ENCODE data around the gene ITGAV. TPM values are rescaled to one million over a fixed set of nuclear protein-coding genes. Genes with fewer than 3 reads are reported as not detected.

Gene ITGAV
- total and polyA plus RNA-seq, 4 donors = 6.6 to 31.3 (median 12.0) TPM

DNA sequence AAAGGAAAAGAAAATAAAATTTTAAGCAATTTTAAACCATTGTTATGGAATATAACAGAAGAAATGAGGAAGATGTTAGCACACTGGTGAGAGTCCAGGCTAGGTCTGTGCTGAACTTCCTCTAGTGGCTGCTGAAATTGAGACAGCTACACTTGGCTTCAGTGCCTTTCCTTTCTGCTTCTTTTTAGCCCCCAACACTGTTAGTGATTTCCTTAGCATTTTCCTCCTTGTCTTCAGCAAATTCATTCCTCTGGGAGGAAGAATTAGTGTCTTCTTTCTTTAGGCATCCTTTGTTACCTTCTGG is 47.6 kb downstream of the ITGAV start:
- Histone ChIP-seq H3K9ac (ENCODE audit: low read depth in 1 of 2, low read length in 2 of 2) (no peak overlapping the region), H3K27ac (ENCODE audit: low read depth in 1 of 2, low read length in 2 of 2) (no peak overlapping the region), H3K4me3 (ENCODE audit: low read depth in 1 of 3, low read length in 3 of 3) (no peak overlapping the region), H3K27me3 (ENCODE audit: control insufficient read depth in 4 of 4, insufficient read depth in 4 of 4, low read length in 3 of 4) (no peaks in the 10 kb centered on the region), H3K9me3 (ENCODE audit: control insufficient read depth in 4 of 4, low read length in 3 of 4) (no peaks in the 10 kb centered on the region), H3K36me3 (ENCODE audit: control insufficient read depth in 4 of 4, insufficient read depth in 3 of 4, low read depth in 1 of 4, low read length in 3 of 4) (peaks cover 0 to 4% (median 2%) of the 10 kb centered on the region in 4 donors), H3K4me1 (ENCODE audit: control insufficient read depth in 4 of 4, insufficient read depth in 4 of 4, low read length in 3 of 4) (no peaks in the 10 kb centered on the region)
- DNase-seq (ENCODE audit: low spot score) = no peak
- TF ChIP-seq HNF4G (IDR thresholded peaks at IDR 0.05) (no peak), RAD21 (IDR thresholded peaks at IDR 0.05) (no peak), TAF1 (conservative IDR thresholded peaks at IDR 0.05) (no peak), NR2F2 (IDR thresholded peaks at IDR 0.05) (no peak), FOXA1 (IDR thresholded peaks at IDR 0.05) (no peak), GABPA (IDR thresholded peaks at IDR 0.05 in 1 of 2, conservative IDR thresholded peaks at IDR 0.05 in 1 of 2) (no peak), JUND (IDR thresholded peaks at IDR 0.05) (no peak), YY1 (IDR thresholded peaks at IDR 0.05) (no peak), FOXA2 (IDR thresholded peaks at IDR 0.05) (no peak), EGR1 (IDR thresholded peaks at IDR 0.05; ENCODE audit: low read depth in 2 of 2) (no peak), SP1 (IDR thresholded peaks at IDR 0.05) (no peak), RXRA (IDR thresholded peaks at IDR 0.05) (no peak), HNF4A (conservative IDR thresholded peaks at IDR 0.05) (no peak)
- TF ChIP-seq, protein P1, sequence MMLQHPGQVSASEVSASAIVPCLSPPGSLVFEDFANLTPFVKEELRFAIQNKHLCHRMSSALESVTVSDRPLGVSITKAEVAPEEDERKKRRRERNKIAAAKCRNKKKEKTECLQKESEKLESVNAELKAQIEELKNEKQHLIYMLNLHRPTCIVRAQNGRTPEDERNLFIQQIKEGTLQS (IDR thresholded peaks at IDR 0.05) = no peak

DNA sequence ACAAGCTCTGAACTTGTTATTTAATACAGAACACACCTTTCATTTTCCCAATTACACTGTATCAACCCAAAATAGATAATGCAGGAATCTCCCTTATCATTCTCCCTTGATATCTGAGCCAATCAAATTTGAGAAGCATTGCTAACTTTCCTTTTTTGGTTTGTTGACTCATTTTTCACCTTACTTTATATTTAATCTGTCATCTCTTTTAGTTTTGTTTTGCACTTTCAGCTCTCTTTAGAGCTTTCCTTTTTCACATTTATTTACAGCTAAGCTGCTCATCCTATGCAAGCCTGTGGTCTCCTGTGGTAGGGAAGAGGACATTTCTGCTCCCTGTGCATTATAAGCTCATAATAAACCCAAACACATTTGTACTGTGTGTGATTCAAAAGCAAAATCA is 50.1 kb downstream of the ITGAV start:
- Histone ChIP-seq H3K36me3 (ENCODE audit: control insufficient read depth in 4 of 4, insufficient read depth in 3 of 4, low read depth in 1 of 4, low read length in 3 of 4) (peaks cover 2 to 7% (median 2%) of the 10 kb centered on the region in 4 donors), H3K9ac (ENCODE audit: low read depth in 1 of 2, low read length in 2 of 2) (no peak overlapping the region), H3K27me3 (ENCODE audit: control insufficient read depth in 4 of 4, insufficient read depth in 4 of 4, low read length in 3 of 4) (no peaks in the 10 kb centered on the region), H3K9me3 (ENCODE audit: control insufficient read depth in 4 of 4, low read length in 3 of 4) (no peaks in the 10 kb centered on the region), H3K27ac (ENCODE audit: low read depth in 1 of 2, low read length in 2 of 2) (no peak overlapping the region), H3K4me3 (ENCODE audit: low read depth in 1 of 3, low read length in 3 of 3) (no peak overlapping the region), H3K4me1 (ENCODE audit: control insufficient read depth in 4 of 4, insufficient read depth in 4 of 4, low read length in 3 of 4) (no peaks in the 10 kb centered on the region)
- no peak for TF ChIP-seq SP1 (IDR thresholded peaks at IDR 0.05)
- TF ChIP-seq, protein P1 (IDR thresholded peaks at IDR 0.05) = no peak
- no peak for TF ChIP-seq NR2F2 (IDR thresholded peaks at IDR 0.05)
- DNase-seq (ENCODE audit: low spot score) = no peak

DNA sequence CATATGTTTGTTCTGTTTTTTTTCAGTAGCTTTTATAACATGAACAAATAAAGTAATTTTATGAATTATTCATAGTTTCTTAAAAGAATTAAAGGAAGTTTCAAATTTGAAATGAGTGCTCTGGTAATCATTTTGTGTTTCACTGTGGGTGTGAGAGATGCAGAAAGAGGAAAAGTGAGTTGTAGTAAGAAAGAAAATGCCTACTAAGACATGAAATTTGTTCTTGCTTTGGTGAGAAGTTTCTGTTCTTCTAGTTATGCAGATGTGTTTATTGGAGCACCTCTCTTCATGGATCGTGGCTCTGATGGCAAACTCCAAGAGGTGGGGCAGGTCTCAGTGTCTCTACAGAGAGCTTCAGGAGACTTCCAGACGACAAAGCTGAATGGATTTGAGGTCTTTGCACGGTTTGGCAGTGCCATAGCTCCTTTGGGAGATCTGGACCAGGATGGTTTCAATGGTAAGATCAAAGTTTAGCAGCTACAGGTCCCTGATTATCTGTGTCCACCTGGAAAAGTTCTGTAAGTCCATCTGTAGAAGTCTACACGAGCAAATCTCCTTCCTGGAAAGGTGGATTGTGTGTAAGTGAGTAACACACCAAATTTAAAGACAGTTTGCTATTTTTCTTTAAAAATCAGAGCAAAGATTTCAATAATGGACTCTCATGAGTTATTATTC is 51.4 kb downstream of the ITGAV start:
- Histone ChIP-seq H3K4me3 (ENCODE audit: low read depth in 1 of 3, low read length in 3 of 3) (no peak overlapping the region), H3K27ac (ENCODE audit: low read depth in 1 of 2, low read length in 2 of 2) (no peak overlapping the region), H3K4me1 (ENCODE audit: control insufficient read depth in 4 of 4, insufficient read depth in 4 of 4, low read length in 3 of 4) (no peaks in the 10 kb centered on the region), H3K36me3 (ENCODE audit: control insufficient read depth in 4 of 4, insufficient read depth in 3 of 4, low read depth in 1 of 4, low read length in 3 of 4) (peaks cover 2 to 7% (median 2%) of the 10 kb centered on the region in 4 donors), H3K9me3 (ENCODE audit: control insufficient read depth in 4 of 4, low read length in 3 of 4) (no peaks in the 10 kb centered on the region), H3K27me3 (ENCODE audit: control insufficient read depth in 4 of 4, insufficient read depth in 4 of 4, low read length in 3 of 4) (no peaks in the 10 kb centered on the region), H3K9ac (ENCODE audit: low read depth in 1 of 2, low read length in 2 of 2) (no peak overlapping the region)
- TF ChIP-seq, protein P1 (IDR thresholded peaks at IDR 0.05) = no peak
- no peak for TF ChIP-seq HNF4G (IDR thresholded peaks at IDR 0.05)
- no peak for TF ChIP-seq JUND (IDR thresholded peaks at IDR 0.05)
- no peak for DNase-seq (ENCODE audit: low spot score)
- 81% methylated on average over 4 of the region's 4 CpGs for WGBS

Data from liver (tissue), 9 donors.